Measurements from ENCODE around the gene HNRNPUL1. TPM values are rescaled to one million over a fixed set of nuclear protein-coding genes. Genes with fewer than 3 reads are reported as not detected.

The HNRNPUL1 gene
- total and polyA plus RNA-seq, 2 of the 8 experiments (the other 6 are each of a cell fraction or from before 2014, with no cell fraction given), result 99.5 to 264 TPM

GRCh38 chr19:41238244-41238643, 25.9 kb upstream of the HNRNPUL1 start (continued):
- TF ChIP-seq GABPA (IDR thresholded peaks at IDR 0.05; ENCODE audit: borderline replicate concordance, insufficient read depth, low read length) (no peak), RNF2 (IDR thresholded peaks at IDR 0.05; ENCODE audit: borderline replicate concordance, low read depth, low read length, missing control alignments, poor library complexity, severe bottlenecking) (no peak), EGR1 (IDR thresholded peaks at IDR 0.05; ENCODE audit: borderline replicate concordance, low read depth, low read length) (no peak), CBX5 (IDR thresholded peaks at IDR 0.05; ENCODE audit: low read depth, low read length) (no peak), KDM1A (IDR thresholded peaks at IDR 0.05; ENCODE audit: borderline replicate concordance, low read length) (no peak)
